Measurements from ENCODE around the gene MACROD2. TPM values are rescaled to one million over a fixed set of nuclear protein-coding genes. Genes with fewer than 3 reads are reported as not detected.
A peak's percentile ranks its signal among the peaks of the same experiment; 100 is the strongest.

The MACROD2 gene
- polyA plus RNA-seq, 2 of the 4 experiments (the other 2 are of a cell fraction) = 0.96 to 1.3 TPM

- H3K27ac ChIP-seq = peak overlapping the region; percentile 12 to 55; a peak in 1 of 6 replicates
- no peak overlapping the region for H3K4me3 ChIP-seq
- peaks cover 12% of the 10 kb centered on the region for H3K4me1 ChIP-seq
- no peaks in the 10 kb centered on the region for H3K9me3 ChIP-seq
- TF ChIP-seq CTCF (IDR thresholded peaks at IDR 0.05) = no peak
- no peak for TF ChIP-seq FOSL2 (IDR thresholded peaks at IDR 0.05)
- no peak for TF ChIP-seq FOSL2 (CRISPR knock-in tag; IDR thresholded peaks at IDR 0.05)
- TF ChIP-seq EHMT2 (IDR thresholded peaks at IDR 0.05; ENCODE audit: low read depth) = no peak
- TF ChIP-seq NR3C1 (IDR thresholded peaks at IDR 0.05) = no peak
- TF ChIP-seq ZSCAN20 (CRISPR knock-in tag; IDR thresholded peaks at IDR 0.05) = no peak
- TF ChIP-seq CHD4 (IDR thresholded peaks at IDR 0.05; ENCODE audit: borderline replicate concordance) = no peak
- TF ChIP-seq MAFK (IDR thresholded peaks at IDR 0.05; ENCODE audit: partially characterized antibody) = no peak
- TF ChIP-seq JUNB (IDR thresholded peaks at IDR 0.05) = no peak
- no peak for TF ChIP-seq PBX3 (IDR thresholded peaks at IDR 0.05)
- TF ChIP-seq RARB (CRISPR knock-in tag; IDR thresholded peaks at IDR 0.05) = no peak
- no peak for TF ChIP-seq MYC (IDR thresholded peaks at IDR 0.05; ENCODE audit: borderline replicate concordance, low read length)
- TF ChIP-seq ZC3H11A (IDR thresholded peaks at IDR 0.05) = no peak
- no peak for TF ChIP-seq REST (IDR thresholded peaks at IDR 0.05)
- no peak for TF ChIP-seq EHF (CRISPR knock-in tag; IDR thresholded peaks at IDR 0.05)
- POLR2A ChIA-PET = no interaction called here
- ATAC-seq (no peak), FAIRE-seq (no peak), DNase-seq (ENCODE audit: low read depth in 1 of 2, low spot score in 1 of 2) (no peak)
- CTCF ChIA-PET = no interaction called here
- WGBS (ENCODE audit: missing lambda C conversion rate) = 39% methylated on average over 3 of the region's 3 CpGs
- H3K4me2 ChIP-seq = peak overlapping the region; percentile 42
Measured at GRCh38 chr20:14765370-14765701, 770.0 kb downstream of the MACROD2 start.

GRCh38 chr20:14773486-14773885 lies 778.2 kb downstream of the MACROD2 start:
- Histone ChIP-seq H3K4me1 (peaks cover 14% of the 10 kb centered on the region), H3K4me3 (no peak overlapping the region), H3K9me3 (peaks cover 12% of the 10 kb centered on the region; the same call in 2 of the 3 replicates), H3K4me2 (no peak overlapping the region), H3K27ac (no peak overlapping the region)
- no peak for ATAC-seq
- FAIRE-seq = peak; percentile 68
- CTCF ChIA-PET = interaction anchor here (0.7 kb wide), 1 partner anchor 12 kb away, joined by 3 read pairs; no protein-coding TSS in a partner anchor
- DNase-seq (ENCODE audit: low read depth in 1 of 2, low spot score in 1 of 2) = no peak
- POLR2A ChIA-PET = no interaction called here
- TF ChIP-seq REST (IDR thresholded peaks at IDR 0.05) = no peak
- no peak for TF ChIP-seq HOXA7 (CRISPR knock-in tag; IDR thresholded peaks at IDR 0.05)
- no peak for TF ChIP-seq NPAS2 (CRISPR knock-in tag; IDR thresholded peaks at IDR 0.05; ENCODE audit: borderline replicate concordance)
- TF ChIP-seq HEYL (CRISPR knock-in tag; IDR thresholded peaks at IDR 0.05) = no peak
- TF ChIP-seq FOSL2 (IDR thresholded peaks at IDR 0.05) = no peak
- TF ChIP-seq FOSL2 (CRISPR knock-in tag; IDR thresholded peaks at IDR 0.05) = peak; percentile 32; the same call in 1 of the 2 replicates
- no peak for TF ChIP-seq BHLHE40 (IDR thresholded peaks at IDR 0.05; ENCODE audit: low read depth, low read length)
- no peak for TF ChIP-seq POLR2A (IDR thresholded peaks at IDR 0.05; ENCODE audit: low read length)

All from A549 (cell line).